Neuron (in vitro differentiated cells): ENCODE results near the gene TPST1.
"Not testable (repeated sequence)": the region's sequence is repeated elsewhere in the genome, so short reads cannot be mapped to it uniquely, and the experiment has no call there.

Source experiments
- H2AFZ ChIP-seq: one replicate; pipeline ENCODE4 v1.6.1; 2013; ENCODE audit warnings: low read depth, mild to moderate bottlenecking, inconsistent platforms, low read length, moderate library complexity
- H3K27me3 ChIP-seq: one replicate; pipeline ENCODE4 v1.6.1; 2013; ENCODE audit warnings: low read length; ENCODE audit not compliant: insufficient read depth
- H3K36me3 ChIP-seq: one replicate; pipeline ENCODE4 v1.6.1; 2013; ENCODE audit warnings: low read length; ENCODE audit not compliant: insufficient read depth
- H3K4me1 ChIP-seq: one replicate; pipeline ENCODE4 v1.6.1; 2013; ENCODE audit warnings: low read length; ENCODE audit not compliant: insufficient read depth
- H3K4me3 ChIP-seq: 2 replicates; pipeline ENCODE4 v1.5.1; 2013; ENCODE audit warnings: mild to moderate bottlenecking, low read length, moderate library complexity
- H3K9me3 ChIP-seq: one replicate; pipeline ENCODE4 v1.6.1; 2013; ENCODE audit warnings: low read length

TPST1 gene

GRCh38 chr7:66374141-66374840, 169.2 kb downstream of the TPST1 start:
- not testable (repeated sequence) for H2AFZ ChIP-seq, H3K27me3 ChIP-seq, H3K4me1 ChIP-seq, H3K4me3 ChIP-seq, H3K9me3 ChIP-seq
- peaks cover 22% of the 10 kb centered on the region for H3K36me3 ChIP-seq

GRCh38 chr7:66376264-66376945, 171.3 kb downstream of the TPST1 start:
- no peaks in the 10 kb centered on the region for H3K4me1 ChIP-seq
- no peak overlapping the region for H3K4me3 ChIP-seq
- H3K36me3 ChIP-seq = peaks cover 33% of the 10 kb centered on the region
- no peak overlapping the region for H2AFZ ChIP-seq
- peaks cover 16% of the 10 kb centered on the region for H3K9me3 ChIP-seq
- H3K27me3 ChIP-seq = no peaks in the 10 kb centered on the region

- Histone ChIP-seq H3K4me3 (no peak overlapping the region), H2AFZ (no peak overlapping the region), H3K36me3 (peaks cover 33% of the 10 kb centered on the region), H3K27me3 (no peaks in the 10 kb centered on the region), H3K4me1 (no peaks in the 10 kb centered on the region), H3K9me3 (peaks cover 18% of the 10 kb centered on the region)
Measured at GRCh38 chr7:66377045-66377444, 171.9 kb downstream of the TPST1 start.

- Histone ChIP-seq H3K4me1 (no peaks in the 10 kb centered on the region), H3K4me3 (no peak overlapping the region), H3K36me3 (peaks cover 33% of the 10 kb centered on the region), H2AFZ (no peak overlapping the region), H3K27me3 (no peaks in the 10 kb centered on the region), H3K9me3 (peaks cover 18% of the 10 kb centered on the region)
Measured at GRCh38 chr7:66377714-66378113, 172.6 kb downstream of the TPST1 start.

- Histone ChIP-seq H3K4me1 (no peaks in the 10 kb centered on the region), H3K27me3 (no peaks in the 10 kb centered on the region), H3K4me3 (no peak overlapping the region), H3K9me3 (peaks cover 18% of the 10 kb centered on the region), H3K36me3 (peaks cover 33% of the 10 kb centered on the region), H2AFZ (no peak overlapping the region)
Measured at GRCh38 chr7:66379542-66380160, 174.5 kb downstream of the TPST1 start.

GRCh38 chr7:66380272-66380888, 175.2 kb downstream of the TPST1 start:
- Histone ChIP-seq H3K27me3 (no peaks in the 10 kb centered on the region), H3K4me3 (no peak overlapping the region), H3K9me3 (peaks cover 18% of the 10 kb centered on the region), H3K36me3 (peaks cover 29% of the 10 kb centered on the region), H2AFZ (no peak overlapping the region), H3K4me1 (no peaks in the 10 kb centered on the region)

- H3K36me3 ChIP-seq = peaks cover 28% of the 10 kb centered on the region
- not testable (repeated sequence) for H3K4me1 ChIP-seq, H3K27me3 ChIP-seq, H2AFZ ChIP-seq, H3K4me3 ChIP-seq
- H3K9me3 ChIP-seq = peaks cover 18% of the 10 kb centered on the region
Measured at GRCh38 chr7:66382182-66382923, 177.2 kb downstream of the TPST1 start.

- not testable (repeated sequence) for H3K27me3 ChIP-seq, H2AFZ ChIP-seq
Measured at GRCh38 chr7:66385191-66385905, 180.2 kb downstream of the TPST1 start.

GRCh38 chr7:66395128-66395571, 190.0 kb downstream of the TPST1 start:
- peaks cover 19% of the 10 kb centered on the region for H3K36me3 ChIP-seq

More at GRCh38 chr7:66385191-66385905, 180.2 kb downstream of the TPST1 start:
- not testable (repeated sequence) for H3K4me3 ChIP-seq, H3K9me3 ChIP-seq, H3K4me1 ChIP-seq
- H3K36me3 ChIP-seq = peaks cover 10% of the 10 kb centered on the region

GRCh38 chr7:66396052-66396451, 190.9 kb downstream of the TPST1 start:
- not testable (repeated sequence) for H3K4me3 ChIP-seq, H3K9me3 ChIP-seq, H3K4me1 ChIP-seq, H3K27me3 ChIP-seq, H2AFZ ChIP-seq
- peaks cover 24% of the 10 kb centered on the region for H3K36me3 ChIP-seq

More at GRCh38 chr7:66395128-66395571, 190.0 kb downstream of the TPST1 start:
- H2AFZ ChIP-seq, H3K4me1 ChIP-seq, H3K9me3 ChIP-seq, H3K27me3 ChIP-seq, H3K4me3 ChIP-seq: not testable (repeated sequence)

- peaks cover 27% of the 10 kb centered on the region for H3K36me3 ChIP-seq
- H3K9me3 ChIP-seq, H3K4me1 ChIP-seq, H2AFZ ChIP-seq, H3K4me3 ChIP-seq, H3K27me3 ChIP-seq: not testable (repeated sequence)
Measured at GRCh38 chr7:66398841-66399240, 193.7 kb downstream of the TPST1 start.

- no peak overlapping the region for H2AFZ ChIP-seq
- peaks cover 30% of the 10 kb centered on the region for H3K36me3 ChIP-seq
- no peaks in the 10 kb centered on the region for H3K9me3 ChIP-seq
- no peaks in the 10 kb centered on the region for H3K27me3 ChIP-seq
- H3K4me1 ChIP-seq = no peaks in the 10 kb centered on the region
- H3K4me3 ChIP-seq = no peak overlapping the region
Measured at GRCh38 chr7:66399566-66399965, 194.4 kb downstream of the TPST1 start.
